NCI-H2227 (cell line): ENCODE measurements around the gene SMIM44.

Experiments
- DNase-seq: peaks from one replicate; lab custom pipeline; 2025; ENCODE audit not compliant: unreplicated experiment; lab: John Stamatoyannopoulos, UW

SMIM44 gene

DNA sequence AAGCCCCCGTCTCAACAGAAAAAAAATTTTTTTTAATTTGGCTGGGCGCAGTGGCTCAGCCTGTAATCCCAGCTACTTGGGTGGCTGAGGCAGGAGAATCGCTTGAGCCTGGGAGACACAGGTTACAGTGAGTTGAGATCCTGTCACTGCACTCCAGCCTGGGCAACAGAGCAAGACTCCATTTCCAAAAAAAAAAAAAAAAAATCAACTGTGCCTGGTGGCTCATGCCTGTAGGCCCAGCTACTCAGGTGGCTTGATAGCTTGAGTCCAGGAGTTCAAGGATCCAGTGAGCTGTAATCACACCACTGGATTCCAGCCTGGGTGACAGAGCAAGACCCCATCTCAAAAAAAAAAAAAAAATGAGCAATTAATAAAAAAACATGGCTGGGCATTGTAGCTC, 18.5 kb upstream of the SMIM44 start:
- DNase-seq = no peak

DNA sequence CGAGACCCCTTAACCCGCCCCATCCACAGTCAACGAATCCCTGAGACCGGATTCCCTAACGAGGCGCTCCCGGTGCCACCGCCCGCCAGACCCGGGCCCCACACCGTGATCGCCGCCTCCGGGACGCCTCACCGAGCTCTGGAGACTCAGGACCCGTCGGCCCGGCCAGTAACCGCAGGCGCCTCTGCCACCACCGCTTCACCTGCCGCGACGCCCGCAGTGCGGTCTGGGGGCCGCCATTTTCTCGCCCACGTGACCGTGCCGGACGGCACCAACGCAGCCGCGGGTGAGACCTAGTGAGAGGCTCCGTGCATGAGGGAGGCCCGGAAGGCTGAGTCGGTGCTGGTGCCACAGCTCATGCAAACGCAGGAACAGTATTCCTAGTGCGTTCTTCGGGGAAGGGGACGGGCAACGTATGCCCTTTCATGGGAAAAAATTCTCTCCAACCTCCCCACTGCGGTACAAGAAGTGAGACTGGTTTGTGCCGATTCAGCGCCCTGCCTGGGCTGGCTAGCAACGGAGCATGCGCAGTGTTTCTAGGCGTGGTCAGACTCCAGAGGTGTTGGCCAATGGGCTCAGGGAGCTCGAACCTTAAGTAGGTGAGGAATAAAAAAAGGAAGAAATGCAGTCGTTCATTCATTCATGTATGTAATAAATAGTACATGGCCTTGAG, 17.3 kb upstream of the SMIM44 start, which contains the start of gene DOHH:
TSS of gene DOHH (minus strand) at position 246 of the 673 bp plus-strand sequence. CDS start 3,860 bp downstream, outside the sequence.
- DNase-seq = peak; percentile 95

DNA sequence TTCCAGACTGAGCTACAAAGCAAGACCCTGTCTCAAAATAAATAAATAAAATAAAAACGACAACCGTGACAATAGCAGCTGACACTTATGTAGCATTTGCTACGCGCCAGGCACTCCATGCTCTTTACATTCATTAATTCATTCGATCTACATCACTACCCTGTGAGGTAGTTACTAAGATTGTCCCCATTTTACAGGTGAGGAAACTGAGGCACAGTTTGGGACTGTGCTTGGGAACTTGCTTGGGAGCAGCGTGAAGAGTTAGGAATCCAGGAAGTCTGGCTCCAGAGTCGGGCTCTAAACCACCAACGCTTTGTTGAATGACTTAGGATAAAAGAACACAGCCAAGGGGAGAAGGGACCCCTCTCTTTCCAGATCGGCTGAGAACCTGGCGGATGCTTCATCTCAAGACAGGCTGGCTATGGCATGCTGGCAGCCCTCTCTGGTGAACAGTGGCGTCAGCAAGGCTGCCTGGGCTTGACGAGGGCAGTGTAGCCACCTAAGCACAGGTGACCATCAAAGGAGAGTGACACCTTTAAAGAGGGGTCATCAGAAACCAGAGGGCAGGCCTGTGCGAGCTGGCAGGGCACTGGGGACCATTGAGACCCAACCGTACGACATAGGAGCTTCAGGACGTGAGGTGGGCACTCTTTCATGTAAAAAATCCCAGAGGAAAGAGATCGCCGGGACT, 16.6 kb upstream of the SMIM44 start:
- DNase-seq = no peak

DNA sequence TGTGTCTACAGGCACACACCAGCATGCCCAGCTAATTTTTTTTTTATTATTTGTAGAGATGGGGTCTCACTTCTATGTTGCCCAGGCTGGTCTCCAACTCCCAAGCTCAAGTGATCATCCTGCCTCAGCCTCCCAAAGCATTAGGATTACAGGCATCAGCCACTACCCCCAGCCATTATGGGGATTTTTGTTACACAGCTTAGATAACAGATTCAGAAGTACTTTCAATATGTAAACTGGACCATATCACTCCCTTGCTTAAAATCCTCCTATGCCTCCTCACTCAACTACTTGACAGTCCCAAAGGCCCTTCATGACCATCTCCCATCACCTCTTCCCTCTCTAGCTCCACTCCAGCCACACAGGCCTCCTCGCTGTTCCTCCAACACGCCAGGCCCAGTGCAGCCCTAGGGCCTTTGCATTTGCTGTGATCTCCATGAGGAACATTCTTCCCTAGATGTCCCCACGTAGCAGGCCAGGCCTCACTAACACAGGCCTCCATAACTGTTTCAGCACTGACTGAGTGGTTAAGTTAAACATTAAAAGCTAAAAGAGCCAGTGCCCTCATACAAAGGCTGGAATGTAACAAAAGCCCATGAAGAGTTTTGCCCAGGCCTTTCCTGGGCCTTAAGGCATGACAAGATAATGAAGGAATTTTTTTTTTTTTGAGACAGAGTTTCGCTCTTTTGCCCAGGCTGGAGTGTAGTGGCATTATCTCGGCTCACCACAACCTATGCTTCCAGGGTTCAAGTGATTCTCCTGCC, 14.7 kb upstream of the SMIM44 start:
- DNase-seq = no peak

DNA sequence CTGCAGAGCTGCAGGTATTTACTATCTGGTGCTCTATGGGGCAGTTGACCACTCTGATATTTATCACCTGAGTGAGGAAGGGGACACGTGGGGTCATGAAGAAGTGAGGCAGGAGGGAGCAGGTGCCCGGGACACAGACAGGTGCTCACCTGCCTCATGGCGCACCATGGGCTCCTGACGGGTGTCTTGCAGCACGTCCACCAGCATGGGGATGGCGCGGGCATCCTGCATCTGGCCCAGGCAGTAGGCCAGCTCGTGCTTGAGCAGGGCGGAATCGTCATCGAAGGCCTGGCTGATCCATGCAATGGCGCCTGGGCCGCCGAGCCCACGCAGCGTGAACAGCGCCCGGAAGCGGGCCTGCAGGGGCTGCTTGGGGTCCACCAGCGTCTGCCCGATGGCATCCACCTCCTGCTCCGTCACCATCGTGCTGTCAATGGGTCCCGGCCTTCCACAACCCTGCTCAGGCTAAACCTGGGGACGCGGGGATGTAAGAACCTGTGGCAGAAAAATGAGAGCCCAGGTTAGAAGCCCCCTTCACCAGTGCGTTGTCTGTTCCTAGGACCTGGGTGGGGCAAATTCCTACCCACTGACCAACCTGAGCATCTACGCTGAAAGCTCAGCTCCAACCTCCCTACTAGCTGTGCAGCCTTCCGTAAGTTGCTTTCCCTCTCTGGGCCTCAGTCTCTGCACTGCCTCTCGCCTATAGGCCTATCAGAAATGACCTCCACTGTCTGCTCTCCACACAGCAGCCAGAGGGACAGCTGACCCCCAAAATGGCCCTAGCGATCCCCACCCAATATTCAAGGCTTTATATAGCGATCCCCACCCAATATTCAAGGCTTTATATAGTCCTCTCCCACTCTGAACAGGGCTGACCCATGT, 13.4 kb upstream of the SMIM44 start:
- DNase-seq = no peak

DNA sequence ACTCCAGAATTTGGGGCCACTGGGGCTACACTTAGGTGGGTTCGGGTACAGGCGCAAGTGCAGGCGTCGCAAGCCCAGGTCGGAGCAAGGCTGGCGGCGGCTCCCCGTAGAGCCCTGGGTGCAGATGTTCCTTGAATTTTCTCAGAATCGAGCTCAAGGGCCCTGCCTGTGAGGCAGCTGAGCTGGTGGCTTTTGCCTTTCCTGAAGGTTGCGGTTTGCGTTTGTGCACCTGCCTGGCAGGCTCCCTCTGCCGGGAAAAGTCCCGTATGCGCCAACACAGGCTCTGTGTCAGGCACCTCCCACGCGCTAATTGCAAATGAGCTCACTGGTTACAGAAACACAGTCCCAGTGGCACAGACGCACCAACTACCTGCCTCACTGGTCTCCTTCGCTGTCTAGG, 11.3 kb upstream of the SMIM44 start:
- no peak for DNase-seq

DNA sequence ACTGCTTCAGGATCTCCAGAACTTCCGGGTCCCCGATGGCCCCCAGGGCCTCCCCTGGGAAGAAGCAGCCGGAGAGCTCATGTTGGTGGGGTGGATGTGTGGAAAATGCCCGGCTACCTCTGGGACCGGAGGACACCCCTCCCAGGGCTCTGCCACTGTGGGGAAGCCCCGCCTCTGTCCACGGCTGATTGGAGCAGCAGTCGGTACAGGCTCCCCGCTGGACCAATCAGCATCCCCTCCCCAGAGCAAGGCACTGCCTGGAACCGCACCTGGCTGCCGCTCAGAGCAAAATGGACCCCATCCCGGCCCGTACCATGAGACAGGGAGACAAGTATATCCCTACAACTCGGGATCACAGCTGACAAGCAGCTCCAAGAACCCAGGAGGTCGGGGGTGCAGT, 10.8 kb upstream of the SMIM44 start:
- DNase-seq = peak; percentile 12

DNA sequence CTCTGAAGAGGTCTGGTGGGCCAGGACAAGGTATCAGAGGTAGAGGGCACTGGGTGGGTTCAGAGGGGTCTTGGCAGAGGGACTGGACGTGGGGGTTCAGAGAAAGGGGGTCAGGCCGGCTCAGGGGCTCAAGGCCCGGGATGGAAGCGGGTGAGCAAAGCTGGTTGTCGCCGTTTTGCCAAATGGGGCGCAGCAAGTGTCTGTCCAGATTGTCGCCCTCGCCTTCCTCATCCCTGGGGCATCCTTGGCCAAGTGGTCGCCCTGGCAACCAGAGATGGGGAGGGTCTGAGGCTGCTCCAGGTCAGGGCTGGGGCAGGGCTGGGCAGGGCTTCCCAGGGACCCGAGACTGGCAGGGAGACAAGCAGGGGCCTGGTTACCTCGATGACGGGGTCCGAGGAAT, 10.4 kb upstream of the SMIM44 start:
- DNase-seq = no peak

DNA sequence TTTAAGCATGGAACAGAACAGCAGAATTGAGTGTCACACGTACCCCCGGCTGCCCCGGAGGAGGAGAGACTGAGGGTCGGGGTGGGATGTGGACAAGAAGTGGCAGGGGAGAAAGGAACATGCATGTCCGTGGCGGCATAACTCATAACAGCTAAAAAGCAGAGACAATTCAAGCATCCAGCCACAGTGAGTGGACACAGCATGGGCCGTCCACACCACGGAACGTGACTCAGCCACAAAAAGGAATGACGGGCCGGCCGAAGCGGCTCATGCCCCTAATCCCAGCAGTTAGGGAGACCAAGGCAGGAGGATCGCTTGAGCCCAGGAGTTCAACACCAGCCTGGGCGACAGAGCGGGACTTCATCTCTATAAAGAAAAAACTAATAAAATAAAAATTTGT, 9.7 kb upstream of the SMIM44 start:
- DNase-seq = no peak

DNA sequence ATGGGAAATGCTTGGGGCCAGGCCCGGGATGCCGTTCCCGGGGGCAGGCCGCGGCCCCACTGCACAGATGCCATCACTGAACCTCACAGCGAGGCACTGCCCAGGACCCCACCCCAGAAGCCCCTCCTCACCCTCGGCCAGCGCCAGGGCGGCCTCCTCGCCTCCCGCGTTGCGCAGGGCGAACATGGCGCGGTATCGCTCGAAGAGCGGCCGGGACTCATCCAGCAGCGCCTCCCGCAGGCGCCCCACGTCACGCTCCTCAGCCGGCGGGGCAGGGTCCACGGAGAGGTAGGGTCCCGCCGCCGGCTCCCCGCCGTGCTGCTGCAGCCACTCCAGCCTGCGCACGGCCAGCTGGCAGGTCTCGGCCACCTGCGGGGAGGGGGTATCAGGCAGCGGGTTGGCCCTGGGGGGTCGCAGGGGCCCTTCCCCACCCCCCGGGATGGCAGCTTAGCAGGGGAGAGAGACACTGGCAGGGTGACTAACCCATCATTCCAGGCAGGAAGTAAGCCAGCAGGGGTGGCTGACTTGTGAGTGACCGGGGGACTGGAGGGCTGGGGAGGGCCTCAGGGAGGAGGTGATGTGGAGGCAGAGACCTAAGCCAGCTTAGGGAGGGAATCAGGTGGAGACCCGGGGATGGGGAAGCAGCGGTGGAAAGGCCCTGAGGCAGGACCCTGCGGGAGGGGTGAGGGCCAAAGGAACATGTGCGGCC, 9.0 kb upstream of the SMIM44 start:
- no peak for DNase-seq

DNA sequence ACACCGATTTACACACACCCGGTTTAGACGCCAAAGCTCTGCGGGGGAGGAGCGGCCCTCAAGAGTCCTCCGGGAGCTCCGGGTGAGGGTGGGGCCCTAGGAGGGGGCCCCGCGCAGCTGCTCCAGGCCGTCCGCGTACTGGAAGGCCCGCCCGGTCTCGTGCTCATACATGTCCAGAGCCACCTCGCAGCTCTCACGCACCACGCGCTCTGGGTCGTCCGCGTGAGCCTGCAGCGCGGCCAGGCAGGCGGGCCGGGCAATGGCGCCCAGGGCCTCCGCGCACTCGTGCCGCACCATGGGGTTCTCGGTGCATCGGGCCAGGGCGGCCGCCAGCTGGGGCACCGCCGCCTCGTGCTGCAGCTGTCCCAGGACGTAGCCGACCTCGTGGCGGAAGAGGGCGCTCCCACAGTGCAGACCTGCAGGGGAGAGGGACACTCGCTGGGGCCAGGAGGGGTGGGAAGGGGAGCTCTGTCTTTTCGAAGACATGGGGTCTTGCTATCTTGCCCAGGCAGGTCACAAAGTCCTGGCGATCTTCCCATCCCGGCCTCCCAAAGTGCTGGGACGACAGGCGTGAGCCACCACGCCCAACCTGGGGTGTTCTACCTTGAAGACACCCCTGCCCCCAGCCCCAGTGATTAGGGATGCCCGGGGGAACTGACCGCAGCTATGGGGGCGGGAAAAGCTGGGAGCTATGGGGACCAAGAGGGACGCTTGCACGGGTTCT, 8.3 kb upstream of the SMIM44 start:
- DNase-seq = no peak

DNA sequence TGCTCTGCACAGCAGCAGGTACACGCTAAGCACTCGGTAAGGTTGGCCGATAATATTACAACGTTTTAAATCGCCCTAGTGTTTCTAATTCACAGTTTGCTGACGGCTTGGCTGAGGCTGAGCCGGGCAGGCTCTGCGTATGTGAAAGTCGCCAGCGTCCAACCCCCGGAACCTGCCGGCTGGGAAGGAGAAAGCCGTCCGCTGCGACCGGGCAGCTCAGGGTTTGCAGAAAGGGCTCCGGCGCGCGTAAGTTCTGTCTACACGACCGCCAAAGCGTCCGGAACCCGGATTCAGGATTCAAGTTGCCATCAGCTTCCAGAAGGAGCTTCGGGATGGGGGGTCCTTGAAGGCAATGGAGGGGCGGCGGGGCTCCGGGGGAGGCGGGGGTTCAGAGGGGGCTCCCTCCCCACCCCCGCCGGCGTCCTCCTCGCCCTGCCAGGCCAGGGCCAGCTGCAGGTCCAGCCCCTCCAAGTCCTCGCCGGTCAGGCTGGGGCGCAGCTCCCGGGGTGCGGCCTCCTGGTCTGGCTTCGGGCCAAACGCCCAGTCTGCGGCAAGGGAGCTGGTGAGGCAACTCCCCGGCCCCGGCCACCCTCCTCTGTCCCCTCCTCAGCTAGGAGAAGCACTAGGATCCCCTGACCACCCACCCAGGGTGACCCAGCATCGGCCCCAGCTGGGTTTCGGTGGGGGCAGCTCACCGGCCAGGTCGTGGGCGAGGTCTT, 575 bp downstream of the SMIM44 start:
- peak; percentile 35 for DNase-seq

DNA sequence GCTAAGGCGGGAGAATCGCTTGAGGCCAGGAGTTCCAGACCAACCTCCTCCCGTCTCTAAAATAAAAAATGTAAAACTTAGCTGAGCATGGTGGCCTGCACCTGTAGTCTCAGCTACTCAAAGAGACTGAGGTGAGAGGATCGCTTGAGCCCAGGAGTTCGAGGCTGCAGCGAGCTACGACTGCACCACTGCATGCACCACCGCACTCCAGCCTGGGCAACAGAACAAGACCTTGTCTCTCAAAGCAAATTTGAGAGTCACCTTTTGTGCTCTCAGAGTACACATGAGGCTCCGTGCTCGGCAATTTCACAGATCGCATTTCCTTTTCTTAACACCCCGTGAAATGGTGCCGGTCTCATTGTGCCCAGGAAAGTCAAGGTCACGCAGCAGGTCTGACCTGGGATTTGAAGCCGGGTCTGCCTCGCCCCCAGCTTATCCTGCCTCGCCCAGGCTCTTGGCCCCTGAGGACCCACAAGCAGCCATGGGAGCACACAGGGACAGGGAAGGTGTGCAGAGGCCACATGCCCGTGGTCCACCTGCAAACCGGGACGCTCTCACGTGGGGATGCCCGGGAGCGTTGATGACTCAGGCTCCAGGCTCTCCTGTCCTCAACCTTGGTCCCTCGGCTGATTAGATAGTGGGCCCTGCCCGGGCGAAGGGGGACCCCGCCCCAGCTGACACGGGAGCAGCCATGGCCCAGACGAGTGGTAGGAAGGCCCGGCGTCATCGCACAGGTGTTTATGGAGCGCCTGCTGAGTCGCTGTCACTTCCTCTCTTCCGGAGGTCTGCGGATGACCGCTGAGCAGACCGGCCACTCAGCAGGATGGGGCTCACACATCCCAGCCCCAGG, 1.8 kb downstream of the SMIM44 start:
- no peak for DNase-seq

DNA sequence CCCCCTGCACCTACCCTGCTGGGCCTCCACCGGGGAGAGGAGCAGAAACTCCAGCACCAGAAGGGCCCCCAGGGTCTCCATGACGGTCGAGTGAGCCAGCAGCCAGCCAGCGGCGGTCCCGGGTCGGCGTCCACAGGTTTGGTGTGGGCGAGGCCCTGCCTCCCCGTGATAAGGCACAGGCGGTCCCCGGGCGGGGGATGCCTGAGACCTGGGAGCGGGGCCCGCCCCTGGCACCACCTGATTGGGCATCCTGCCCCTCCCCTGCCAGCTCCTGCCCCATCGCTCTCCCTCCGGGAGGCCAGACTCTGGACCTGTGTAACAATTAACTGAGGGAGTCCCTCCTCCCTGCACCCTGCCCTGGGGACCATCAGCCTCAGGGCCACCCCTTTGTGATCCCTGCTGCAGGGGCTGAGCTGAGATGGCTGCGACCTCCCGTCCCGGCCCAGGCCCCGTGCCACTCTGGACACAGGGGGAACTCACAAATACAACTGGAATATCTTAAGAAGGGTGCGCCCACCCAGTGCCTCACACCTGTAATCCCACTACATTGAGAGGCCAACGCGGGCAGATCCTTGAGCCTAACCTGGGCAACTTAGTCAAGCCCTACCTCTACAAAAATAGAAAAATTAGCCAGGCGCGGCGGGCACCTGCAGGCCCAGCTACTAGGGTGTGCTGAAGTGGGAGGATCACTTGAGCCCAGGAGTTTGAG, 2.7 kb downstream of the SMIM44 start, which contains the start of gene SMIM24:
TSS of gene SMIM24 (minus strand) at position 143 of the 709 bp plus-strand sequence. CDS start at position 81, 62 bp downstream.
- DNase-seq = no peak

DNA sequence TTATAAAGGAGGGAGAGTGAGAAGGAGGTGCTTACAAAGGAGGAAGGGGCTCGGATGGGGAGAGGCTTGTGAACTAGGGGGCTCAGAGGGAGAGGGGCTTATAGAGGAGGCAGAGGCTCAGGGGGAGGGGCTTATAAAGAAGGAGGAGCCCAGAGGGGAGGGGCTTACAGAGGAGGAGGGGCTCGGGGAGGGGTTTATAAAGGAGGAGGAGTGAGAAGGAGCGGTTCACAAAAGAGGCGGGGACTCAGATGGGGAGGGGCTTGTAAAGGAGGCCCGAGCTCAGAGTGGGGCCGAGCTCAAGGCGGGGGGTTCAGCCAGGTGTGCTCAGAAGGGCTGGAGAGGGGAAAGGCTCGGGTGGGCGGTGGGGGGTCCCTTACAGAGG, 3.4 kb downstream of the SMIM44 start:
- DNase-seq = no peak

DNA sequence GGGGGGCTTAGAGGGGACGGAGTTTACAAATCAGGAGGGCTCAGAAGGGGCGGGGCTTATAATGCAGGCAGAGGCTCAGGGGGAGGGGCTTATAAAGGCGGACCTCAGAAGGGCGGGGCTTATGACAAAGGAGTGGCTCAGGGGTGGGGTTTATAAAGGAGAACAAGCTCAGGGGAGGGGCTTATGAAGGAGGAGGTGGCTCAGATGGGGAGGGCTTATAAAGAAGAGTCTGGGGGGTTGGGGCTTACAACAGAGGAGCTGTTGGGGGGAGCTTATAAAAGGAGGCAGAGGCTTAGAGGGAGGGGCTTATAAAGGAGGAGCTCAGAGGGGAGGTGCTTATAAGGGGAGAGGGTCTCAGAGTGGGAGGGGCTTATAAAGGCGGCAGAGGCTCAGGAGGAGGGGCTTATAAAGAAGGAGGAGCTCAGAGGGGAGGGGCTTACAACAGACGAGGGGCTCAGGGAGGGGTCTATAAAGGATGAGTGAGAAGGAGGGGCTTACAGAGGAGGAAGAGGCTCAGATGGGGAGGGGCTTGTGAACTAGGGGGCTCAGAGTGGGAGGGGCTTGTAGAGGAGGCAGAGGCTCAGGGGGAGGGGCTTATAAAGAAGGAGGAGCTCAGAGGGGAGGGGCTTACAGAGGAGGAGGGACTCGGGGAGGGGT, 3.9 kb downstream of the SMIM44 start:
- peak; percentile 32 for DNase-seq
